PFSK-1 (cell line): ENCODE measurements around the gene EFHC2.

ENCODE experiments used
- POLR2AphosphoS5 ChIP-seq: IDR thresholded peaks from 2 replicates; pipeline ENCODE4 v1.6.1; 2012; ENCODE audit warnings: low read depth, mild to moderate bottlenecking, control low read depth, low read length, moderate library complexity
- REST ChIP-seq, 2 experiments: IDR thresholded peaks; 2 replicates each; pipeline versions ENCODE4 v1.6.1 to v1.8.0; 2011 to 2012; ENCODE audit warnings: low read depth in 2 of 2, low read length in 2 of 2, control low read depth in 1 of 2, inconsistent platforms in 1 of 2, mild to moderate bottlenecking in 1 of 2, moderate library complexity in 1 of 2; ENCODE audit not compliant: insufficient read depth in 1 of 2
- TAF1 ChIP-seq: IDR thresholded peaks from 2 replicates; pipeline ENCODE4 v1.6.1; 2012; ENCODE audit warnings: low read length, control low read depth, borderline replicate concordance; ENCODE audit not compliant: insufficient read depth

- TF ChIP-seq POLR2AphosphoS5 (no peak), REST (IDR thresholded peaks at IDR 0.05; ENCODE audit: insufficient read depth in 1 of 2, low read depth in 2 of 2, low read length in 2 of 2) (no peak), TAF1 (no peak)
These were observed 244.1 kb downstream of the EFHC2 start for GRCh38 chrX:44099366-44099765.
